HCT116 (cell line): ENCODE data around the gene MOB3B. TPM values are rescaled to one million over a fixed set of nuclear protein-coding genes. Genes with fewer than 3 reads are reported as not detected.

Source experiments
- ATAC-seq: fragments of 200-7000 bp; cut with Tn5 transposase; 2 replicates; pipeline ENCODE4 v1.9.1; 2020; ENCODE audit warnings: mild to moderate bottlenecking, moderate library complexity
- BruUV-seq: library from RNA; stranded (reverse); fragments of 400-500 nt; replicated peaks from 2 replicates; lab custom pipeline; 2021; lab: Mats Ljungman, UMichigan
- CTCF ChIA-PET: fragments of 300-600 bp; sonication (Branson Sonifier 250); formaldehyde crosslinking; loops from one replicate; lab custom pipeline; 2021; ENCODE audit warnings: antibody characterized with exemption; lab: Charles Lee
- POLR2A ChIA-PET: fragments of 300-600, 350-600 bp; sonication (Branson Sonifier 250); formaldehyde crosslinking; loops from one replicate; lab custom pipeline; 2021; ENCODE audit warnings: antibody characterized with exemption; lab: Charles Lee
- RAD21 ChIA-PET, 2 experiments: fragments of 300-600 bp; sonication (Branson Sonifier 250); formaldehyde crosslinking; loops; one replicate each; lab custom pipeline; 2023; ENCODE audit warnings: low total read pairs in 2 of 2; ENCODE audit not compliant: uncharacterized antibody in 2 of 2, unreplicated experiment in 2 of 2, low non-redundant PET in 1 of 2; lab: Charles Lee
- DNase-seq: peaks from one replicate; pipeline ENCODE4 v3.0.0-alpha.2; 2010; ENCODE audit warnings: low read depth, low spot score
- H2AFZ ChIP-seq: fragments of 200-600 bp; shearing (Covaris generic), sonication (generic); 2 replicates; pipeline ENCODE4 v1.6.1; 2017; ENCODE audit warnings: low read depth, mixed run types, mixed read lengths, antibody characterized with exemption, low read length; ENCODE audit not compliant: poor library complexity, severe bottlenecking
- H3K27ac ChIP-seq: 2 replicates; pipeline ENCODE4 v1.5.1; 2012; ENCODE audit warnings: low read depth, low read length
- H3K27me3 ChIP-seq: fragments of 200-600 bp; sonication (generic); 2 replicates; pipeline ENCODE4 v1.6.1; 2016; ENCODE audit warnings: mixed run types, low read length, mixed read lengths; ENCODE audit not compliant: insufficient read depth
- H3K36me3 ChIP-seq, 2 experiments: fragments of 200-500 bp in 1 of 2; fragments of 200-600 bp in 1 of 2; sonication (Bioruptor generic) in 1 of 2; sonication (generic) in 1 of 2; 2 replicates each; pipeline versions ENCODE4 v1.5.1 to v1.6.1; 2014 to 2016; ENCODE audit warnings: low read length in 2 of 2, inconsistent platforms in 1 of 2, mixed read lengths in 1 of 2, mixed run types in 1 of 2; ENCODE audit not compliant: insufficient read depth in 2 of 2, control insufficient read depth in 1 of 2
- H3K4me1 ChIP-seq, 2 experiments: fragments of 200-600 bp in 1 of 2; sonication (generic) in 1 of 2; 2 replicates each; pipeline versions ENCODE4 v1.5.1 to v1.6.1; 2012 to 2017; ENCODE audit warnings: low read length in 2 of 2, inconsistent platforms in 1 of 2, mild to moderate bottlenecking in 1 of 2, mixed read lengths in 1 of 2, mixed run types in 1 of 2, moderate library complexity in 1 of 2; ENCODE audit not compliant: insufficient read depth in 2 of 2, control insufficient read depth in 1 of 2
- H3K4me2 ChIP-seq: fragments of 200-600 bp; sonication (generic); 2 replicates; pipeline ENCODE4 v1.6.1; 2017; ENCODE audit warnings: mixed run types, low read length, mixed read lengths
- H3K4me3 ChIP-seq, 2 experiments: fragments of 200-600 bp in 1 of 2; sonication (generic) in 1 of 2; replicated peaks in 1 of 2; 2 replicates each; pipeline ENCODE4 v1.5.1; 2011 to 2016; ENCODE audit warnings: low read length in 2 of 2, control low read depth in 1 of 2, low read depth in 1 of 2, mild to moderate bottlenecking in 1 of 2, mixed read lengths in 1 of 2, mixed run types in 1 of 2
- H3K79me2 ChIP-seq: fragments of 200-600 bp; sonication (generic); 2 replicates; pipeline ENCODE4 v1.6.1; 2017; ENCODE audit warnings: mild to moderate bottlenecking, mixed run types, low read length, moderate library complexity, mixed read lengths; ENCODE audit not compliant: insufficient read depth
- H3K9ac ChIP-seq: fragments of 200-600 bp; sonication (generic); 2 replicates; pipeline ENCODE4 v1.6.1; 2016; ENCODE audit warnings: low read length, mixed read lengths
- H3K9me2 ChIP-seq: fragments of 200-600 bp; sonication (generic), shearing (Covaris generic); 2 replicates; pipeline ENCODE4 v1.6.1; 2017; ENCODE audit warnings: mixed run types, mild to moderate bottlenecking, moderate library complexity; ENCODE audit not compliant: insufficient read depth
- H3K9me3 ChIP-seq, 2 experiments: fragments of 200-500 bp in 1 of 2; fragments of 200-600 bp in 1 of 2; sonication (Bioruptor generic) in 1 of 2; sonication (generic) in 1 of 2; 2 replicates each; pipeline ENCODE4 v1.6.1; 2014 to 2017; ENCODE audit warnings: low read length in 2 of 2, mixed read lengths in 2 of 2, inconsistent platforms in 1 of 2, low read depth in 1 of 2, mild to moderate bottlenecking in 1 of 2, mixed run types in 1 of 2, moderate library complexity in 1 of 2; ENCODE audit not compliant: control insufficient read depth in 1 of 2, insufficient read depth in 1 of 2
- H4K20me1 ChIP-seq: fragments of 200-600 bp; sonication (generic), shearing (Covaris generic); 2 replicates; pipeline ENCODE4 v1.6.1; 2017; ENCODE audit warnings: mixed run types, mild to moderate bottlenecking, moderate library complexity; ENCODE audit not compliant: insufficient read depth
- CEBPB ChIP-seq: IDR thresholded peaks from 2 replicates; pipeline ENCODE4 v1.6.1; 2012; ENCODE audit warnings: low read depth
- EGR1 ChIP-seq: IDR thresholded peaks from 2 replicates; pipeline ENCODE4 v1.6.1; 2012; ENCODE audit warnings: low read depth
- ELF1 ChIP-seq: IDR thresholded peaks from 2 replicates; pipeline ENCODE4 v1.6.1; 2012; ENCODE audit warnings: low read depth, borderline replicate concordance
- JUND ChIP-seq: IDR thresholded peaks from 2 replicates; pipeline ENCODE4 v1.6.1; 2012
- RAD21 ChIP-seq: IDR thresholded peaks from 2 replicates; pipeline ENCODE4 v1.6.1; 2012; ENCODE audit warnings: low read depth, mild to moderate bottlenecking
- REST ChIP-seq: IDR thresholded peaks from 2 replicates; pipeline ENCODE4 v1.6.1; 2012; ENCODE audit warnings: low read depth
- SIN3A ChIP-seq: IDR thresholded peaks from 2 replicates; pipeline ENCODE4 v1.6.1; 2012; ENCODE audit warnings: low read depth
- SRF ChIP-seq: IDR thresholded peaks from 2 replicates; pipeline ENCODE4 v1.6.1; 2012; ENCODE audit warnings: low read depth
- TCF7L2 ChIP-seq: IDR thresholded peaks from 2 replicates; pipeline ENCODE4 v1.7.0; 2011; ENCODE audit warnings: borderline replicate concordance, inconsistent platforms; ENCODE audit not compliant: insufficient read depth, insufficient read length; ENCODE audit errors: extremely low read depth
- YY1 ChIP-seq: IDR thresholded peaks from 2 replicates; pipeline ENCODE4 v1.6.1; 2011; ENCODE audit warnings: low read length, low read depth, moderate library complexity, mild to moderate bottlenecking; ENCODE audit not compliant: insufficient replicate concordance; ENCODE audit errors: extremely low read depth
- ZNF274 ChIP-seq: fragments of 200-500 bp; sonication (Bioruptor generic); IDR thresholded peaks from 2 replicates; pipeline ENCODE4 v1.6.1; 2014; ENCODE audit warnings: mild to moderate bottlenecking, low read depth, low read length, inconsistent platforms
- intact Hi-C: fragments of 100-400 bp; cut with micrococcal nuclease; formaldehyde crosslinking; loops from 2 replicates; pipeline ENCODE4 v1.10.0; 2022
- total RNA-seq: library from RNA; stranded (reverse); gene quantifications from one replicate; pipeline ENCODE4 v1.2.1, GENCODE V29; 2021; ENCODE audit not compliant: unreplicated experiment

Gene MOB3B
- total RNA-seq, 1 experiment from 2014 or later: 1.2 TPM

GRCh38 chr9:27441741-27442070, 87.9 kb downstream of the MOB3B start:
- Histone ChIP-seq H3K4me1 (no peaks in the 10 kb centered on the region), H2AFZ (no peak overlapping the region), H4K20me1 (no peaks in the 10 kb centered on the region), H3K79me2 (no peaks in the 10 kb centered on the region), H3K27me3 (no peaks in the 10 kb centered on the region), H3K9me2 (no peaks in the 10 kb centered on the region), H3K36me3 (no peaks in the 10 kb centered on the region), H3K9me3 (no peaks in the 10 kb centered on the region), H3K27ac (no peak overlapping the region), H3K9ac (no peak overlapping the region), H3K4me3 (no peak overlapping the region), H3K4me2 (no peak overlapping the region)
- intact Hi-C loops: no loop called here
- POLR2A ChIA-PET: no interaction called here
- no peak for ATAC-seq
- TF ChIP-seq ZNF274 (no peak), SIN3A (no peak), JUND (no peak), SRF (no peak), ELF1 (no peak), RAD21 (no peak), TCF7L2 (no peak), CEBPB (no peak), REST (no peak), EGR1 (no peak), YY1 (no peak)
- DNase-seq: no peak
- CTCF ChIA-PET: no interaction called here
- BruUV-seq: no TSS peak
- RAD21 ChIA-PET: no interaction called here
